ENCODE data around the gene PGBD1. TPM values are rescaled to one million over a fixed set of nuclear protein-coding genes. Genes with fewer than 3 reads are reported as not detected.
A peak's percentile ranks its signal among the peaks of the same experiment; 100 is the strongest.

Gene PGBD1
- total RNA-seq, 1 donor from 2014 or later = 7.8 TPM

DNA sequence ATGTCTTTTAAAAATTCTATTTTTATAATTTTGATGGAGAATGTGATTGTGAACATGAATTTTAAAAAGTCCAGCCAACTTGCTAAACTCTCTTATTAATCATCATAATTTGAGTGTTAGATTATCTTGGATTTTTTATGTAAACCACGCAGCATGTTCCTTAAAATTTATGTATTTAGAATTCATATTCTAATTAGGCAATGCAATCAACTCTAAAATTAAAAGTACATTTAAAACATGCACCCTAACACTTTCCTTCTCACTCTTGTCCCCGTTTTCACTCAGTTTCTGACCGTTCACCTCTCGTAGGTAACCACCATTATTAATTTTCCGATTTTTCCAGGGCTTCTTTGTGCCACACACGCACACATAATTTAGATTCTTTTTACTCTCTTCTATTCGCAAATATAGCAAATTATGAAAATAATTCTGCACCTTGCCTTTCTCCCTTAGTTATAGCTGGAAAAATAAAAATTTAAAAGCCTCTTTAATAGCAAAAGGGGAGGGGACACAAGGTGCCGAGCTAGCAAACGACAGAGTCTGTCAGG is 68.0 kb downstream of the PGBD1 start:
- H3K4me3 Mint-ChIP-seq (ENCODE audit: unreplicated experiment) = peak overlapping the region; percentile 95
- H3K4me1 Mint-ChIP-seq (ENCODE audit: unreplicated experiment) = peaks cover 28% of the 10 kb centered on the region
- H3K36me3 Mint-ChIP-seq (ENCODE audit: unreplicated experiment) = no peaks in the 10 kb centered on the region
- no peak for DNase-seq (ENCODE audit: extremely low spot score, unreplicated experiment)
- H3K27ac Mint-ChIP-seq (ENCODE audit: unreplicated experiment) = peak overlapping the region; percentile 89
- TF ChIP-seq, protein P1, sequence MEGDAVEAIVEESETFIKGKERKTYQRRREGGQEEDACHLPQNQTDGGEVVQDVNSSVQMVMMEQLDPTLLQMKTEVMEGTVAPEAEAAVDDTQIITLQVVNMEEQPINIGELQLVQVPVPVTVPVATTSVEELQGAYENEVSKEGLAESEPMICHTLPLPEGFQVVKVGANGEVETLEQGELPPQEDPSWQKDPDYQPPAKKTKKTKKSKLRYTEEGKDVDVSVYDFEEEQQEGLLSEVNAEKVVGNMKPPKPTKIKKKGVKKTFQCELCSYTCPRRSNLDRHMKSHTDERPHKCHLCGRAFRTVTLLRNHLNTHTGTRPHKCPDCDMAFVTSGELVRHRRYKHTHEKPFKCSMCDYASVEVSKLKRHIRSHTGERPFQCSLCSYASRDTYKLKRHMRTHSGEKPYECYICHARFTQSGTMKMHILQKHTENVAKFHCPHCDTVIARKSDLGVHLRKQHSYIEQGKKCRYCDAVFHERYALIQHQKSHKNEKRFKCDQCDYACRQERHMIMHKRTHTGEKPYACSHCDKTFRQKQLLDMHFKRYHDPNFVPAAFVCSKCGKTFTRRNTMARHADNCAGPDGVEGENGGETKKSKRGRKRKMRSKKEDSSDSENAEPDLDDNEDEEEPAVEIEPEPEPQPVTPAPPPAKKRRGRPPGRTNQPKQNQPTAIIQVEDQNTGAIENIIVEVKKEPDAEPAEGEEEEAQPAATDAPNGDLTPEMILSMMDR (IDR thresholded peaks at IDR 0.05) = no peak
- H3K9me3 Mint-ChIP-seq (ENCODE audit: unreplicated experiment) = no peaks in the 10 kb centered on the region
- H3K27me3 Mint-ChIP-seq (ENCODE audit: unreplicated experiment) = peaks cover 35% of the 10 kb centered on the region

DNA sequence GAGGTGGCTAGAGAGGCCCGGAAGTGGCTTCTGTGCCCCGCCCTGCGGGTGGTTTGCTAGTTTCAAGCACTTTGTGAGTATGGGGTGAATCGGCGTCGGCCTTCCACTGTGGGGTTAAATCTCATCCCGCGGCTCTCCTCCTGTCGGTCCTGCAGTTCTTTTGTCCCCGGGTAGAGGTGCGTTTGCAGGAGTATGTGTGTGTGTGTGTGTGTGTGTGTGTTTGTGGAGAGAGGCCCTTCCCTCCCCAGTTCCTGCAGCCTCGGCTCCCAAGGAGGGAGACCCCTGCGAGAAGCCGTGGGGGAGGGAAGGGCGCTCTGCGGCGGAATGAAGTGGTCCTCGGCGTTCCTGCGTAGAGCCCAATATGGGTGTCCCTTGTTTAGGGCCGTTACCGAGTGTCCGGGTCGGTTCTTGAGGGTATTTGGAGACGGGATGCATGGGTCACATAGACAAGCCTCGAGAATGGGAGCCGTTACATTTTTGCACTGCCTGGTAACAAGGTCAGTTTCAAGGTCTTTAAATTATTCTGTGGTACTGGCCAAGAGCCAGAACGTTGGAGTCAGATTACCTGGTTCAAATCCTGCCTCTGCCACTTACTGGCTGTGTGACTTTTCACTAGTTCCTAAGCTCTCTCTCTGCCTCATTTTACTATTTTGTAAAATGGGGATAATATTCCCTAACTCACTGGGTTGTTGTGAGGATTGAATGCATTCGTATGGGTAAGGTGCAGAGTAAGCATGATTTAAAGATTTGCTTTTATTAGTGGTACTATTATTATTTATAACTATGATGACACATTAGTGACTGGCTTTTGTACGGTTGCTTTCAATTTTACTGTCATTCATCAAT is 68.7 kb downstream of the PGBD1 start, which contains the start of gene ZKSCAN3:
Gene ZKSCAN3 (plus strand): TSS at position 56 of the 846 bp plus-strand sequence. CDS start 9,640 bp downstream, outside the sequence.
- TF ChIP-seq, protein P1 (IDR thresholded peaks at IDR 0.05) = no peak
- H3K4me1 Mint-ChIP-seq (ENCODE audit: unreplicated experiment) = peaks cover 29% of the 10 kb centered on the region
- peaks cover 29% of the 10 kb centered on the region for H3K27me3 Mint-ChIP-seq (ENCODE audit: unreplicated experiment)
- H3K36me3 Mint-ChIP-seq (ENCODE audit: unreplicated experiment) = no peaks in the 10 kb centered on the region
- DNase-seq (ENCODE audit: extremely low spot score, unreplicated experiment) = no peak
- no peaks in the 10 kb centered on the region for H3K9me3 Mint-ChIP-seq (ENCODE audit: unreplicated experiment)
- peak within 1 kb of the TSS; percentile 95 for H3K4me3 Mint-ChIP-seq (ENCODE audit: unreplicated experiment)
- H3K27ac Mint-ChIP-seq (ENCODE audit: unreplicated experiment) = peak within 1 kb of the TSS; percentile 89

DNA sequence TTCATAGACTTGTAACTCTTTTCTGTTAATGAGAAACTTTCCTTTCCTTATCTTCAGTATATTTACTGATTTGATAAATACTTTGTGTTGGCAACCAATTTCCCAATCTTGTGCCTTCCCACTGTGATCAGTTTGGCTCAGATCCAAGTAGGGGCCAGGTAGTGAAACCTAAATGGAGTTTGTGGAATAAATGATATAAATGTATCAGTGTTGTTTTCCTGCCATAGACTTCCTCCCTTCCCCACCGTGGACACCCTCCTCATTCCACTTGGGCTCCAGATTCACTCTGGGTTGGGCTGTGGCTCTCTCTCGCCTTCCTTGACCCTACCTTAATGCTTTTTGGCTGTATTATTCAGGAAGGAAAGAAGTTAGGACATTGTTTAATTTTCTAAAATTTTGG is 69.7 kb downstream of the PGBD1 start:
- peaks cover 34% of the 10 kb centered on the region for H3K4me1 Mint-ChIP-seq (ENCODE audit: unreplicated experiment)
- H3K27me3 Mint-ChIP-seq (ENCODE audit: unreplicated experiment) = peaks cover 20% of the 10 kb centered on the region
- H3K27ac Mint-ChIP-seq (ENCODE audit: unreplicated experiment) = no peak overlapping the region
- H3K36me3 Mint-ChIP-seq (ENCODE audit: unreplicated experiment) = no peaks in the 10 kb centered on the region
- TF ChIP-seq, protein P1 (IDR thresholded peaks at IDR 0.05) = no peak
- peak overlapping the region; percentile 95 for H3K4me3 Mint-ChIP-seq (ENCODE audit: unreplicated experiment)
- no peaks in the 10 kb centered on the region for H3K9me3 Mint-ChIP-seq (ENCODE audit: unreplicated experiment)
- no peak for DNase-seq (ENCODE audit: extremely low spot score, unreplicated experiment)

DNA sequence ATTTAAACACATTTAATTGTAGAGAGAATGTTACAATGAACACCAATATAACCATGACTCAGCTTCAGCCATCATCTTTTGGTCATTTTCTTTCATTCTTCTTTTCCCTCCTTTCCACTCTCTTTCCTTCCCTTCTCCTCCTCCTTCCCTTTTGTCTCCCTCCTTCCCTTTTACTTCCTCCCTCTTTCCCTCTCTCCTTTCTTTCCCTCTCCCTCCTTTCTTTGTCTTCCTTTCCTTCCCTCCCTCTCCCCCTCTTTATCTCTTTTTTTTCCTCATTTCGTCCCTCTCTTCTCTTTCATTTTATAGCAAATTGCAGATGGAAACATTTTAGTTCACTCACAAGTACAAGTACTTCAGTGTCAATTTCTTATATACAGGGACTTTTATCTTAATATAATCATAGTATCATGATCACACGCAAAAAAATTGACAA is 70.1 kb downstream of the PGBD1 start:
- Mint-ChIP-seq H3K9me3 (ENCODE audit: unreplicated experiment) (no peaks in the 10 kb centered on the region), H3K36me3 (ENCODE audit: unreplicated experiment) (no peaks in the 10 kb centered on the region), H3K27ac (ENCODE audit: unreplicated experiment) (no peak overlapping the region), H3K27me3 (ENCODE audit: unreplicated experiment) (peaks cover 16% of the 10 kb centered on the region), H3K4me1 (ENCODE audit: unreplicated experiment) (peaks cover 36% of the 10 kb centered on the region), H3K4me3 (ENCODE audit: unreplicated experiment) (peak overlapping the region; percentile 95)
- TF ChIP-seq, protein P1 (IDR thresholded peaks at IDR 0.05) = no peak
- no peak for DNase-seq (ENCODE audit: extremely low spot score, unreplicated experiment)

Other genes starting within 250 kb of the PGBD1 start
- gene ZNF165, start 201.0 kb upstream of the PGBD1 start, total RNA-seq = 0.32 and 0.78 TPM in 2 replicates
- gene ZSCAN16, start 157.0 kb upstream of the PGBD1 start, total RNA-seq = 4.8 and 5.1 TPM in 2 replicates
- gene ZKSCAN8, start 139.7 kb upstream of the PGBD1 start, total RNA-seq = 34.7 and 36.3 TPM in 2 replicates
- 14.9 and 16.7 TPM in 2 replicates for gene ZSCAN9, start 56.3 kb upstream of the PGBD1 start, total RNA-seq
- 7.2 and 8.0 TPM in 2 replicates for gene ZKSCAN4, start 29.3 kb upstream of the PGBD1 start, total RNA-seq
- not detected in 2 replicates for gene NKAPL, start 22.3 kb upstream of the PGBD1 start, total RNA-seq
- gene ZSCAN26, start 14.4 kb upstream of the PGBD1 start, total RNA-seq = 17.5 and 19.8 TPM in 2 replicates
- 4.1 and 6.2 TPM in 2 replicates for gene ZSCAN31, start 54.6 kb downstream of the PGBD1 start, total RNA-seq
- 6.2 and 7.3 TPM in 2 replicates for gene ZKSCAN3, start 68.4 kb downstream of the PGBD1 start, total RNA-seq
- 4.5 and 5.7 TPM in 2 replicates for gene ZSCAN12, start 118.2 kb downstream of the PGBD1 start, total RNA-seq
- gene ZSCAN23, start 161.9 kb downstream of the PGBD1 start, total RNA-seq = 5.4 and 6.0 TPM in 2 replicates
- gene GPX6, start 234.2 kb downstream of the PGBD1 start, total RNA-seq = not detected in 2 replicates
- gene GPX5, start 244.3 kb downstream of the PGBD1 start, total RNA-seq = not detected in 2 replicates

Data from osteocyte (in vitro differentiated cells).